ENCODE results near the gene RUNX3.
"Not testable (repeated sequence)": the region's sequence is repeated elsewhere in the genome, so short reads cannot be mapped to it uniquely, and the experiment has no call there.

The RUNX3 gene

GRCh38 chr1:24911651-24912155, 18.4 kb downstream of the RUNX3 start:
- no peak for DNase-seq

GRCh38 chr1:24910751-24911650, 19.1 kb downstream of the RUNX3 start:
- DNase-seq, result no peak

GRCh38 chr1:24910210-24910609, 19.9 kb downstream of the RUNX3 start:
- no peak for DNase-seq

GRCh38 chr1:24909388-24909898, 20.6 kb downstream of the RUNX3 start:
- DNase-seq, result no peak

GRCh38 chr1:24908591-24909259, 21.4 kb downstream of the RUNX3 start:
- no peak for DNase-seq

- not testable (repeated sequence) for DNase-seq
These were observed 22.3 kb downstream of the RUNX3 start for GRCh38 chr1:24907587-24908294.

GRCh38 chr1:24906760-24907490, 23.2 kb downstream of the RUNX3 start:
- no peak for DNase-seq

GRCh38 chr1:24905979-24906720, 23.9 kb downstream of the RUNX3 start:
- DNase-seq, result no peak

GRCh38 chr1:24905355-24905978, 24.6 kb downstream of the RUNX3 start:
- DNase-seq, result no peak

- DNase-seq, result no peak
These were observed 25.2 kb downstream of the RUNX3 start for GRCh38 chr1:24904731-24905354.

GRCh38 chr1:24903955-24904730, 25.9 kb downstream of the RUNX3 start:
- DNase-seq, result no peak

GRCh38 chr1:24903560-24903954, 26.5 kb downstream of the RUNX3 start:
- no peak for DNase-seq

- DNase-seq, result no peak
These were observed 27.0 kb downstream of the RUNX3 start for GRCh38 chr1:24903011-24903461.

GRCh38 chr1:24902471-24902891, 27.6 kb downstream of the RUNX3 start:
- DNase-seq, result no peak

GRCh38 chr1:24901791-24902470, 28.1 kb downstream of the RUNX3 start:
- no peak for DNase-seq

GRCh38 chr1:24900985-24901781, 28.9 kb downstream of the RUNX3 start:
- DNase-seq, result no peak

GRCh38 chr1:24900486-24900849, 29.6 kb downstream of the RUNX3 start:
- DNase-seq, result no peak
